Omental fat pad (tissue), 4 donors: ENCODE results near the gene RASGRP2. TPM values are rescaled to one million over a fixed set of nuclear protein-coding genes. Genes with fewer than 3 reads are reported as not detected.
"Not testable (repeated sequence)": the region's sequence is repeated elsewhere in the genome, so short reads cannot be mapped to it uniquely, and the experiment has no call there.

Source experiments
- ATAC-seq: fragments of 150-250 bp; one replicate; pipeline ENCODE4 v1.9.1; 2016; ENCODE audit warnings: mild to moderate bottlenecking, moderate library complexity; ENCODE audit not compliant: low FRiP score
- DNase-seq: peaks from one replicate; pipeline ENCODE4 v3.0.0-alpha.2; 2019; ENCODE audit warnings: low spot score
- CTCF ChIP-seq, 3 donors: fragments of 450-650 bp; IDR thresholded peaks; one replicate each; pipeline ENCODE4 v1.5.1; 2016 to 2017; ENCODE audit warnings: antibody characterized with exemption in 3 of 3, mild to moderate bottlenecking in 3 of 3, moderate library complexity in 2 of 3
- total RNA-seq, 4 donors: library from RNA; depleted of rRNA; stranded (reverse); fragments of >200 nt; gene quantifications; one replicate each; pipeline ENCODE4 v1.1.0, GENCODE V29; 2016

Gene RASGRP2
- total RNA-seq, 4 donors from 2014 or later = 9.3 to 53.1 (median 14.0) TPM

GRCh38 chr11:64705501-64705900 lies 38.4 kb downstream of the RASGRP2 start:
- no peak for DNase-seq
- ATAC-seq = no peak
- TF ChIP-seq CTCF (IDR thresholded peaks at IDR 0.05) = no peak

DNA sequence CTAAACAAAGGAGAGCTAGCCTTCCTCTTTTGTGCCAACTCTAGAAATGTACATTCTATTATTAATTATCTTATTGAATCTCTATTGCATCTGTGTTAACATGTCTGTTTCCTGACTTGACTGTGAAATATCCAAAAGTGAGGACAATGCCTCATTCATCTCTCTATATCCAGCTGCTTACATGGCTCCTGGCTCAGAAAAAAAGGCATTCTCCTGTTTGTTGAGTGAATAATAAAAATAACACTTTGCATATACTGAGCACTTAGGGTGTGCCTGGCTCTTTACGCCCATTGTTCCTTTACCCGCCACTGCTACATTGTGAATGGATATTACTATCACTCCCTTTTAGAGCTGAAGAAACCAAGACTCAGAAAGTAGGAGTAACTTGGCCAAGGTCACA lies 40.9 kb downstream of the RASGRP2 start:
- no peak for ATAC-seq

GRCh38 chr11:64701956-64702355 lies 42.0 kb downstream of the RASGRP2 start:
- ATAC-seq, DNase-seq: not testable (repeated sequence)

More for the DNA sequence above, 40.9 kb downstream of the RASGRP2 start:
- no peak for TF ChIP-seq CTCF (IDR thresholded peaks at IDR 0.05)
- DNase-seq = no peak

DNA sequence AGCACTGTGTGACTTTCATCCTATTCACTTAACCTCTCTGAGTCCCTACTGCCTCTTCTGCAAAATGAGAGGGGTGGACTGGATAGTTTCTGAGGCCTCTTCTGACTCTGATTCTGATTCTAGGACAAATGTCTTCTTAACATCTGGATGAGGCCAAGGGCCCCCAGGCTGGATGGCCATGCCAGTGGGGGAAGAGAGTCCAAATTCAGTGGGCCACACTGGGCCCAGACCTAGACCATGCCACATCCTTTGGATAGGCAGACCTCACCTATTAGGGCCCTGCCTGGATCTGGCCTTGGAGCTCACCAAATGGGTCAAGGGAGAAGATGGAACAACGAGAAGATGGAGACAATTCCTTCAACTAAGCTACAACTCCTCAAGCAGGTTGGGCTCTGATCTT lies 45.5 kb downstream of the RASGRP2 start:
- ATAC-seq (no peak), DNase-seq (no peak)
- TF ChIP-seq CTCF (IDR thresholded peaks at IDR 0.05) = no peak

DNA sequence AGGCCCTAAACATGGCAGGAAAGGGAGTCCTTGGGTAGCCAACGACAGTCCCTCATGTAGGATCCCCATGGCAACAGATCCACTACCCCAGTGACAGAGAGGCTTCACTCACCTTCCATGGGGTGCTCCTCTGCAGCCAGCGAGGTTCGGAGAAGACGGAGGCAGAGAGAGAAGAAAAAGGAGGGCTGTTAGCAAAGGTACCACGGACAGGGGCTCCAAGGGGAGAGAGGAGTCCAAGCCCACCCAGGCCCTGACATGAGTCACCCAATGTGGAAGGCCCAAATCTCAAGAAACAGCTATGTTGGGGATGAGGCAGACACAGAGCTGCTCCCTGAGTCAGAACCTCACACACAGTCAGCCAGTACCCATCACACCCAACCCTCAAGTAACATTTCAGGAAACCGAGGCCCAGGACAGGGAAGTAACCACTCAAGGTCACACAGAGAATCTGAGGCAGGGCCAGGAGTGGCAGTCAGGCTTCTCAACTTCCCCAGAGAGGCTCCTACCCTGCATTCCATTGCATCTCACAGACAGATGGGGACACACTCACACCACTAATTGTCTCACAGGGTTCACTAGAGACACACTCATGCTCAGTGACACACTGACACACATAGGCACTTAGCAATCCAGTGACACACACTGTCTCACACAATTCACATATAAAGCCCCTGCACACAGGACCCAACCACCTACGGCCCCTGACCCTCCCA lies 46.1 kb downstream of the RASGRP2 start:
- TF ChIP-seq CTCF (IDR thresholded peaks at IDR 0.05) = no peak
- ATAC-seq (no peak), DNase-seq (no peak)

GRCh38 chr11:64696045-64696444 lies 47.9 kb downstream of the RASGRP2 start:
- DNase-seq (no peak), ATAC-seq (no peak)
- no peak for TF ChIP-seq CTCF (IDR thresholded peaks at IDR 0.05)

DNA sequence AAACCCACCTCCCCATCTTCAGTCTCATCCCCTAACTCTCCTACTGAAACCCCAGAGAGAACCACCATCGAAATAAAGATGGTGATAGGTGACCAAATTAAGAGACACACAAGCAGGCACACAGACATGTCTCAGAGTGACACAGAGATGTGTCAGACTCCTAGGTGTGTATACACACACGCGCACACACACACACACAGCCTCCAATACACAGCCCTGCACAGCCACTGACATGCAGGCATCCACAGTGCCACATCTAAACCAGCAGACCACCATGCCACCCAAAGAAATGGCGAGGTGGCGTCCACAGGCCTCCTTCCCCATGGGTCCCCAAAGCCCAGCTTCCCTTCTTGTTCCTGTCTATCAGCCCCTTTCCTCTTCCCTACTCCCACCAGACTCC lies 48.4 kb downstream of the RASGRP2 start:
- ATAC-seq = no peak
- DNase-seq = no peak
- TF ChIP-seq CTCF (IDR thresholded peaks at IDR 0.05) = no peak
